ENCODE measurements around the gene KRTAP13-3.

KRTAP13-3 gene, protein sequence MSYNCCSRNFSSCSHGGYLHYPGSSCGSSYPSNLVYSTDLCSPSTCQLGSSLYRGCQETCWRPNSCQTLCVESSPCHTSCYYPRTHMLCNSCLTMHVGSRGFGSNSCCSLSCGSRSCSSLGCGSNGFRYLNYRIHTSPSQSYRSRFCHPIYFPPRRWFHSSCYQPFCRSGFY

DNA sequence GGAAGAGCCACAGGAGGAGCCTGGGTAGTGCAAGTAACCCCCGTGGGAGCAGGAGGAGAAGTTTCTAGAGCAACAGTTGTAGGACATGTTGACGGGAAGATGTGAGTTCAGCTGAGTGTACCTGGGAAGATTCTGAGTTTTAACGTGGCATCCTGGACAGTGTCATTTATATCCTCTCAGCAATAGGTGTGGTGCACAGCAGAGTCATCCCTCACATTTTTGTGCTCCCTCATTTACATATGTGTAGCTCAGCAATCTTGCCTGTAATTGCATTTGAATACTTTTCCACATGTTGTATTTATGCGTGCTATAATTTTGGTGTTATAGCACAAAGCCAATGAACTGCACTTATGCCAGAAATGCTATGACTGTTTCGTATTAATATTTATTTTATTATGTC lies at the start of gene KRTAP13-3:
Gene KRTAP13-3 (minus strand): TSS at position 101 of the 400 bp plus-strand sequence. CDS start 14 bp downstream, at position 87.
- no peak for DNase-seq (ENCODE audit: low read depth in 2 of 2)

DNA sequence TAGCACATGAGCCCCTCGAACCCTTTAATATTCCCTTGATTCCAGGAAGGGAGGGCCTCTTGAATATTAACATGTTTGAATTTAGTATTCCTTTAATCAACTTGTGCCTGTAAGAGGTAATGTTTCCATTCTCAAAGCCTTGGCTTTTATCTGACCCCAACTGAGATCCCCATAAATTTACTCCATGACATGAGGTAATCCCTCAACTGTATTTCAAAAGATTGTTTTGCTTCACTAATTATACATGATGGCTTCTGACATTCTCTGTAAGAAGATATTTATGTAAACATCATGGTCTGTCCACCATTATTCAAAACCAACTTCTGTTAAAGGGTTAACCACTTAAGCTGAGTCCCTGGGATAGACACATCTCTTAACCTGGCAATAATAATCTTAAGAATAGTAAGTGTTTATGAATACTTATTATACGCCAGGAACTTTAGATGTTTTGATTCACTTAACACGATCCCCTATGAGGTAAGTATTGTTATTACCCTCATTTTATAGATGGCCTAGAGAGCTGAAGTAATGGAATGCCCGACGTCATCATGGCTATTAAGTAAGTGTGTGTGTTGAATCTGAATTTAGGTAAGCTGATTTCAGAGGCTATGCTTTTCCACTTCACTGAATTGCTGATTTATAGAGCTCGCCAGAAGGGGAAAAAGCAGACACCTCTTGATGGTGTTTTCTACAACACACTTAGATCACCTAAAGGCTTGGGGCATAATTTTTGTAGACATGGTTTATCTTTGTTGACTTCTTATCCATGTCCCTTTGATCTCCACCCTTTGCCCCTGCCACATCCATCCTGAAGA lies 43.4 kb upstream of the KRTAP13-3 start:
- no peak for DNase-seq (ENCODE audit: low read depth in 2 of 2)

DNA sequence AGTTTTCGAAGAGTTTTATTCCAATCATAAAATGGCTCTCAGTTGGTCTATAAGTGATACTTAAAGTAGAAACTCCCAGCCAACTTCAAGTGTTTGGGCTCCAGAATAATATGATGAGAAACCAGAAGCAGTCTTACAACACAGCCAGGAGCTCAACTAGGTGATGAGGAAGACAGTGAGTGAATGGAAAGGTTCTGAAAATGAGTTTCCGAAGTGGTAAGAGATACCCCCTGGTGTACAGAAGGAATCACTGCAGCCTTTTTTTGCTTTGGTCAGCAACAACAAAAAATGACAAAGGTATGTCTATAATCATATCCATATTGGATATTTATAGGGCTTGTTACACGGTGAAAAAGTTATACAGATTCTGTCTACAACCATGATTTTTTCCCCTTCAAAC lies 38.0 kb upstream of the KRTAP13-3 start:
- no peak for DNase-seq (ENCODE audit: low read depth in 2 of 2)

DNA sequence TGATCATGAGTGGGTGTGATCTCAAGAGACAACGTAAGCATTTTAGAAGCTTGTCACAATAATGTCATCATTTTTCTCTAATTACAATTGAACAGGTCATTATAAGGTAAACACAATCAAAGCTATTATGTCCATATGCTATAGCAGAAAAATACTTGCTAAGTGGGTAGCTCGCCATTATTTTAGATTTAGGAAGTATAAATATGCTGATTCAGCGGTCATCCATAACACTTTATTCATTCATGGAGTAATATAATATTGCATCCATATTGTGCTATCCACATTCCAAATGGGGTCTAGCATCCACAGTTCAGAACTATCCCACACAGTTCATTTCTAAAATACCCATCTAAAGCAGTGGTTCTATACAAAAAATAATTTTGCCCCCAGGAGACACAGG lies 22.8 kb upstream of the KRTAP13-3 start:
- DNase-seq (ENCODE audit: low read depth in 2 of 2) = no peak

DNA sequence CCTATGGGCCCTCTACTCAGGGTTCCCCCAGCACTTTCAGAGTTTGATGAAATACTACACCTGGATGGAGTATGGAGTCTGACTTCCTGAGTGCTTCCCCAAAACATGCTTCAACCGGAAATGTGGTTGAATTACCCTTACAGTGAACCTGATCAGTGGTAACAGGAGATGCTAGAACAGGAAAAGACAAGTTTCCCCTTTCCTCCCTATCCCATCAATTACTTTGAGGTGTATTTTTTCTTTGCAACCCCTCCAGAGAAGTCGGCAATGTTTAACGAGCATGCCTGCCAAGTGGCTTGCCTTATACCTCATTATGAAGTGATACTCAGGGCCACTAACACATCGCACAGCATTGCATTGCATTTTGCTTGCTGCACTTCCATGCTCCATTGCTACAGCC lies 21.3 kb upstream of the KRTAP13-3 start:
- DNase-seq (ENCODE audit: low read depth in 2 of 2) = no peak

DNA sequence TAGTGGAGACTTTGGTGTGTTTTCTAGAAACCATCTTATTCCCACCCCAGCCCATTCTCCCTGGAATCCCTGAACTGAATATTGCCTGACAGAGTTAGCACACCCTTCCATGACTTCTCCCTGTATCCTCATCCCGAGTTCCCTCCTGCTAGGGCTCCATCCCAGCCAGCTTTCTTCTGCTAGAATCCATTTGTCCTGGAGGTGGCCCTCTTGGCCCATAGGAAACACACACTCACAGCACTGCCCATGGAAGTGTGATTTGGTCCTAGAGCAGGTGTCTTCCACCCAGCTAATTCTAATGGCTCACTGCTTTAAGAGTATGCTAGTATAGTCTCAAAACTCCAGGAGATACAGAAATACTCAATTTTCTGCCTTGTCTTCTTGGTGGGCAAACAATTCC lies 18.5 kb upstream of the KRTAP13-3 start:
- no peak for DNase-seq (ENCODE audit: low read depth in 2 of 2)

DNA sequence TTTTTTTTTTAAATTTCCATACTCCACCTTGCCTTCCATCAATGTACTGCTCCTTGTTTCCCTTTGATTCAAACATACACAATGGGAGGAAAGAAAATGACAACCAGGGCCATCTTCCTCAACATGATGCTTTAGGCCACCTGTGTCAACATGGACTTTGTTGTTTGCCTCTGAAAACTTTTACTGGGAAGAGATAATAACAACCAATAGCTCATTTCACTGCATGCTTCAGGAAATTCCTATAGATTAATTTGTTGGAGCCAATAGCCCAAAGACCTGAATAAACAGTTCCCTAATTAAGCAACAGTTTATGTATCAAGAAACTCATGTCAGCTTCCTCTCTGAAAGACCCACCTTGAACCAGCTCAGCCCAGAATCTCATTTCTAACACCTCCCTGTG lies 17.5 kb upstream of the KRTAP13-3 start:
- DNase-seq (ENCODE audit: low read depth in 2 of 2) = no peak

DNA sequence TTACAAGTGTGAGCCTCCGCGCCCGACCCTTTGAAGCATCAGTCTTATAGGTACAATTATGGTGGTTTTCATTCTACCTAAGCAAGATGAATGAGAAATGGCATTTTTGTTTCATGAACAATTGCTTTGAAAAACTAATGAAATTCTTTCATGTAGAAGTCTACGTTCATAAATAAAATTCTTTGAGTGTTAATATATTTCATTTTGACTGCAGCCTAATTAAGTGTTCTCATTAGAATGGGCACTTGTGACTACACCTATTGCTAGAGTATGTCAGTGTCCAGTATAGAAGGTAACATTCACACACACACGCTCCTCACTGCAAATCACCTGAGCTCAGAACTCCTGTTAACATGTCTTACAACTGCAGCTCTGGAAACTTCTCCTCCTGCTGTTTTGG lies 14.2 kb upstream of the KRTAP13-3 start, which contains the start of gene KRTAP15-1:
Gene KRTAP15-1 (plus strand): TSS at position 301 of the 400 bp plus-strand sequence. CDS start 53 bp downstream, at position 354.
- no peak for DNase-seq (ENCODE audit: low read depth in 2 of 2)

DNA sequence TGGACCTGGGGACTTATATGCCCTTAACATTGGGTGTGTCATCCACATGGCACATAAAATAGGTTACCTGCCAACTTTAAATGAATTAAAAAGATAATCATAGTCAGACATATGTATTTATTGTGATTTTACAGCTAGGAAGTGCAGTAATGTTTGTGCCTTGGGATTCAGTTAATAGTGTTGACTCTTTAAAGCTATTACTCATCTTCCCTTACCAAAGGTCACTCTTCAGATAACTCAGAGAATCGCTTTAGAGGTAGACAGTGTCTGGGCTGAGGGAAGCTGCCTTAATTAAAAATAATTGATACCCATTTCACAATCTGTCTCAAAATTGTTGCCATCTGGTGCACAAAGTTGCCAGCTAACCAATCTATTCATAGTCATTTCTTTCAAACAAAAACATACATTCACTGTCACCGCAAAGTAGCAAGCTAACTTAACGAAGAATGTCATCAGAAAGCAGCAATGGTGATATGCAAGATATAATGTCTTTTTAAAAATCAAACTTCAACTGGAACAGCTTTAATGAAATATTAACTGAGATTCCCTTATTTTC lies 11.4 kb upstream of the KRTAP13-3 start:
- DNase-seq (ENCODE audit: low read depth in 2 of 2) = no peak

DNA sequence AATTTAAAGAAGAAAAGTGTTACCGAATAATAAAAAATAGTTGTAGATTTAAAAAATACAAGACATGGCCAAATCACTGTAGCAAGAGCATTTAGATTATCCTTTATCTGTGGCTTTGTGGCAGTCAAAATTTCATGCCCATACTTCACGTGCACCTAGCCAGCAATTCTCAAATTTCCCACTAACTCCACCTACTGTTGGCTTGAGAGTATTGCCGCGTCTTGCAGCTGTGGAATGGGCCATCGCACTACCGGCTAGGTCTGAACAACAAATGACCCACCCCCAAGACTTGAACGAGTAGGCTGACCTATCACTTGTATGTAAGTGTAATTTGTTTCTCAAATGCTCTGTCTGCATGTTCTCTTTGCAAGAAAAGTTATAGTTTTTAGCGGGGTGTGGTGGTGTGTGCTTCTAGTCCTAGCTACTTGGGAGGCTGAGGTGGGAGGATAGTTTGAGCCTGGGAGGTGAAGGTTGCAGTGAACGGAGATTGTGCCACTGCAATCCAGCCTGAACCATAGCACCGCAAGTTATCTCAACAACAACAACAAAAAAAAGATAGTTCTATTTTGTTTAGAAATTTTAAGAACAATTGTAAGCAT lies 8.4 kb upstream of the KRTAP13-3 start:
- DNase-seq (ENCODE audit: low read depth in 2 of 2) = no peak

DNA sequence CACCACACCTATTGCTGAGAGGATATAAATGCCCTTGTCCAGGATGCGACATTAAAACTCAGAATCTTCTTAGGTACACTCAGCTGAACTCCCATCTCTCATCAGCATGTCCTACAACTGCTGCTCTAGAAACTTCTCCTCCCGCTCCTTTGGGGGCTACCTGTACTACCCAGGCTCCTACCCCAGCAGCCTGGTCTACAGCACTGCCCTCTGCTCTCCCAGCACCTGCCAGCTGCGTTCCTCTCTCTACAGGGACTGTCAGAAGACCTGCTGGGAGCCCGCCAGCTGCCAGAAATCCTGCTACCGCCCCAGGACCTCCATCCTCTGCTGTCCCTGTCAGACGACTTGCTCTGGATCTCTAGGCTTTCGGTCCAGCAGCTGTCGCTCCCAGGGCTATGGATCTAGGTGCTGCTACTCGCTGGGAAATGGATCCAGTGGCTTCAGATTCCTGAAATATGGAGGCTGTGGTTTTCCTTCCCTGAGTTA lies 4.5 kb upstream of the KRTAP13-3 start, which contains the start of gene KRTAP13-4:
Gene KRTAP13-4 (plus strand): TSS at position 51 of the 486 bp plus-strand sequence. CDS start 56 bp downstream, at position 107.
- DNase-seq (ENCODE audit: low read depth in 2 of 2) = no peak

DNA sequence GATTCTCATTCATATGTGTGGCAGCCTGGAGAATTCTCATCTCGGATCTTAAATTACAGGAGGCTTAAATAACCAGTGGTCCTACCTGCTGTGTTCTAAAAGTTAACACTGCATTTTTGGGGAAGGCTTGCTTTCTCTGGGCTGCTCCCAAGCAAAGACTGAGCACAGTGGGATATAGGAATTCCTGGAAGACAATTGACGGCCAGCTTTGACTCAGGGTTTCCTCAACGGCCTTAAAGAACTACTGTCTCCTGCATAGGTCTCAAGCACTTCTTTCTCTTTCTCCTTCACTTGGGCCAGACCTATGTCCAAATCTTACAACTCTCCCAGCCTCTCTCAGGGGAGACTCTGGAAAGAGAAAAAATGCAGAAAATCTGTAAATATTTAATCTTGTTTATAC lies 1.0 kb upstream of the KRTAP13-3 start:
- DNase-seq (ENCODE audit: low read depth in 2 of 2) = no peak

DNA sequence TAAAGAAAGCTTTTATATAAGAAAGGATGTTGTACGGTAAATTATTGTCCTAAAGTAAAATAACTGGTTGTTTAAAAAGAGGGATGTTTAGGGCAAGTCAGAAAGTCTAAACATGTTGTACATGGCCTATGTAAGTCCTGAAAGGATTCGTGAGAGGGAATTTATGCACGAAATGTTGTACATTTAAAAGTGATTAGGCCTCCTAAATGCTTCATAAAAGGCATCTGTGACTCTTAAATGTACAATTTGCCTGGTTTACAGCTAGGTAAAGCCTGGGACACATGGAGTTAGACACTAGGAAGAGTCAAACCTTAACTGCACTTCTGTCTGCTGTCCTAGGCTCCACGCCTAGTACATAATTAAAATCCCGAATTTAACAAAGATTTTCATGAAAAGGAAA lies 9.7 kb downstream of the KRTAP13-3 start:
- DNase-seq (ENCODE audit: low read depth in 2 of 2) = no peak

DNA sequence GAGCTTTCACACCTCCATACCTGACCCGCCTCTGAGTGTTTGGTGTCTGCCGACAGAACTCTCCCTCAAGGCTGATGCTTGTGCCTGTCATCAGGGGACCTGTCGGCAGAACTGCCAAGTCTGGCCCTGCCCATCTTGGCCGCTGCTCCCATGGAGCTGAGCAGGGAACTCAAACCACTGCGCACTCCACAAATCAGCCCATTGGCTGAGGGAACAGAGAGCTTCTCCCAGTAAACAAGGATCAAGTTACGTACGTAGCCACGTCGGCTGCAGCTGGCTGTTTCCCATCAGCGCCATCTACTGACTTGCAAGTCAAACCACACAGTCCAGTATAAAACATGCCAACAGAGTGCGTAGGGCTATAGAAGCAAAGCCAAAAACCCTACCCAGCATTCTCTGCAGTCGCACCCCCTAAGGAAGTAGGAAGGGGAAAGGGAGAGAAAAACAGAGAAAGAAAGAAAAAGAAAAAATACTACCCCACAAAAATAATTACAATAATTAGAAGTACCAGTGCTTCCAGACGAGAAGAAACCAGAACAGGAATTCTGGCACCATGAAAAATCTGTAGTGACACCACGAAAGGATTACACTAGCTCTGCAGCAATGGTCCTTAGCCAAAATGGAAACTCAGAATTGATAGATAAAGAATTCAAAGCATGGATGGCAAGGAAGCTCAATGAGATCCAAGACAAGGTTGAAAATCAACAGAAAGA lies 16.8 kb downstream of the KRTAP13-3 start:
- no peak for DNase-seq (ENCODE audit: low read depth in 2 of 2)

DNA sequence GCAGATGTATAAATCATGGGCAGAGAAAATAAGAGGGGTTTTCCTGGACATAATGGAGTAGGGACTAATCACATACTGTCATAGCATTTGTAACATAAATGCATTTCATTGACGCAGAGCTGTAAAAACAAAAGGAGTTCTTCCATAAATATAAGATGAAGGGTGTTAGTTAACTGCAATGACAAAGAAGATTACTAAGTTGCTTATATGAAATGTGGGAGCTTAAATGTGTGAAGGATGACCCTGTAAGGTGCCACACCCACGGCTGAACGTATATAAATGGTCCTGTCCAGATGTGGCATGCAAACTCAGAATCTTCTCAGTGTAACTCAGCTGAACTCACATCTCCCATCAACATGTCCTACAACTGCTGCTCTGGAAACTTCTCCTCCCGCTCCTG lies 30.0 kb downstream of the KRTAP13-3 start, which contains the start of gene KRTAP13-1:
Gene KRTAP13-1 (plus strand): TSS at position 301 of the 400 bp plus-strand sequence. CDS start 56 bp downstream, at position 357.
- DNase-seq (ENCODE audit: low read depth in 2 of 2) = no peak

DNA sequence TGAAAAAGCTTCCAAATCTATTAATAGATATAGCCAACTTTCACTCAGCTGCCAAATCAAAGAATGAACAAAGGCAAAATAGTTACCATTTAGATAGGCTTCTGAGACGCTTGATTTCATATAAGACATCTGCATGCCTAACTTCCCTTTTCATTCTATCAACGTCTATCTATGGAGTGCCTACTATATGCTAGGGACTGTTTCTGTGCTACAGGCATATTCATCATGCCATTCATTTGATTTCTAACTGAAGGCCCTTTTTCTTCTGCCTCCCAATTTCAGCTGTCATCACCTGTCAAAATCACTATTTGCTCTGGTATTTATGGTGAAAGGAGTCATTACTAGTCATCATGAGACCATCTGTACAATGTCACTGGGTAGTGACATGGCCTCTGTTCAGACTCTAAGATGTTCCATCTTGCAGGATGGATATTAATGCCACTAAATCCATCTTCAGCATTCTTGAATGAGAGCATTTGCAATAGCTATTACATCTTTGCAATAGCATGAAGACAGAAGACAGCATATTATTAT lies 34.2 kb downstream of the KRTAP13-3 start:
- no peak for DNase-seq (ENCODE audit: low read depth in 2 of 2)

DNA sequence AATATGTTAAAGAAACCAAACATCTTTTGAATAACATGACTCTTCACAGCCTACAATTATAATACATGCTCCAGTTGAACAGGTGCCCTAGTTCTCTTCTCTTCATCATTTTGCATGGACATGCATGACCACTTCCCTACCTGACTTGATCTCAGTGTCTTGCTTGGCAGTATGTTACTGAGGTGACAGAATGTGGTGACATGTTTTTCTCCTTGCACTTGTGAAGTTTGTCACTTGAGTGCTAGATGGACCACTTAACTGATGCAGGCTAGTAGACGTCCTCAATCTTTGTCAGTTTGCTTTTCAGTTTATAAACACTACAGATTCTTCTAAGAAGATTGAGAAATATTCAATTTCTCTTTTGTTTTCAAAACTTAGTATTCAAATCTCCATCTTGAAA lies 43.5 kb downstream of the KRTAP13-3 start:
- DNase-seq (ENCODE audit: low read depth in 2 of 2) = no peak

Data from stimulated activated CD8-positive, alpha-beta memory T cell treated with anti-CD3 and anti-CD28 coated beads, Interleukin-15, amount 100 ng/mL, for 4 hours (primary cell).